Measurements from ENCODE around the gene HSBP1L1.

The HSBP1L1 gene

GRCh38 chr18:79918615-79919011, 45.8 kb upstream of the HSBP1L1 start:
- H3K4me3 ChIP-seq (ENCODE audit: low read depth, low read length), result no peak overlapping the region
- DNase-seq (ENCODE audit: low read depth), result no peak
- no peak for TF ChIP-seq CTCF (conservative IDR thresholded peaks at IDR 0.05; ENCODE audit: low read depth, low read length)

- no peak for TF ChIP-seq CTCF (conservative IDR thresholded peaks at IDR 0.05; ENCODE audit: low read depth, low read length)
- no peak overlapping the region for H3K4me3 ChIP-seq (ENCODE audit: low read depth, low read length)
- DNase-seq (ENCODE audit: low read depth), result no peak
Measured at GRCh38 chr18:79919089-79919488, 45.4 kb upstream of the HSBP1L1 start.

- TF ChIP-seq CTCF (conservative IDR thresholded peaks at IDR 0.05; ENCODE audit: low read depth, low read length), result no peak
- no peak for DNase-seq (ENCODE audit: low read depth)
- no peak overlapping the region for H3K4me3 ChIP-seq (ENCODE audit: low read depth, low read length)
Measured at GRCh38 chr18:79921984-79922965, 42.2 kb upstream of the HSBP1L1 start.

- no peak for DNase-seq (ENCODE audit: low read depth)
- no peak for TF ChIP-seq CTCF (conservative IDR thresholded peaks at IDR 0.05; ENCODE audit: low read depth, low read length)
- no peak overlapping the region for H3K4me3 ChIP-seq (ENCODE audit: low read depth, low read length)
Measured at GRCh38 chr18:79922971-79923411, 41.5 kb upstream of the HSBP1L1 start.

GRCh38 chr18:79923896-79924585, 40.4 kb upstream of the HSBP1L1 start:
- no peak overlapping the region for H3K4me3 ChIP-seq (ENCODE audit: low read depth, low read length)
- no peak for TF ChIP-seq CTCF (conservative IDR thresholded peaks at IDR 0.05; ENCODE audit: low read depth, low read length)
- no peak for DNase-seq (ENCODE audit: low read depth)

- peak; percentile 36 for TF ChIP-seq CTCF (conservative IDR thresholded peaks at IDR 0.05; ENCODE audit: low read depth, low read length)
- no peak overlapping the region for H3K4me3 ChIP-seq (ENCODE audit: low read depth, low read length)
- peak; percentile 21 for DNase-seq (ENCODE audit: low read depth)
Measured at GRCh38 chr18:79924814-79925731, 39.4 kb upstream of the HSBP1L1 start.

All from choroid plexus epithelial cell (primary cell).